ENCODE results near the gene CCDC3. TPM values are rescaled to one million over a fixed set of nuclear protein-coding genes. Genes with fewer than 3 reads are reported as not detected.

Gene CCDC3
- polyA plus RNA-seq, 6 donors from 2014 or later = not detected

DNA sequence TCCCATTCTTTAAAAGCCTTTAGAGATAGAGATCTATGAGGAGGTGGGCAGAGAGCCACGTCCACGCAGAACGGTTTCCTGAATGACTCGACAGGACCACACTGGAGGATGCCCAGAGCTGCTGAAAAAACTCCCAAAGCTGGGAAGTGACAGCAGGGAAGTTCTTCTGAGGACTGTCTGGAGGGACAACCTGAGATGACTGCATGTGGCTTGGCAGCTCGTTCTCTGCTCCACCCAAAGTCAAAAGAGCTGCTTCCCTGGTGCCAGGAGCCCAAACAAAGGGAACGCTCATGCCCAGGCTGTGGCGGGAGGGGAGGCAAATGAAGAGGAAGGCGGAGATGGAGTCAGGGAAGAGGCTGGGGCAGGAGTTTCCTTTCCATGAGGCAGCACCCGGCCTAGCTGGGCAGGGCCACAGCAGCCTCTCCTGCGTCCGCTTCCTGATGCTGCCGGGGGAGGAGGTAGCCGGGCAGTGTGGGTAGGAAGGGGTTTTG lies 95.4 kb downstream of the CCDC3 start:
- H3K27ac Mint-ChIP-seq = no peak overlapping the region
- H3K4me3 Mint-ChIP-seq = no peak overlapping the region
- ATAC-seq (ENCODE audit: low read depth in 2 of 2) (no peak), DNase-seq (no peak)
- H3K27me3 Mint-ChIP-seq = peaks cover 18 to 38% (median 25%) of the 10 kb centered on the region in 3 donors
- no peaks in the 10 kb centered on the region for H3K36me3 Mint-ChIP-seq
- H3K9me3 Mint-ChIP-seq = no peaks in the 10 kb centered on the region
- H3K4me1 Mint-ChIP-seq = peaks cover 0 to 5% (median 0%) of the 10 kb centered on the region in 3 donors

DNA sequence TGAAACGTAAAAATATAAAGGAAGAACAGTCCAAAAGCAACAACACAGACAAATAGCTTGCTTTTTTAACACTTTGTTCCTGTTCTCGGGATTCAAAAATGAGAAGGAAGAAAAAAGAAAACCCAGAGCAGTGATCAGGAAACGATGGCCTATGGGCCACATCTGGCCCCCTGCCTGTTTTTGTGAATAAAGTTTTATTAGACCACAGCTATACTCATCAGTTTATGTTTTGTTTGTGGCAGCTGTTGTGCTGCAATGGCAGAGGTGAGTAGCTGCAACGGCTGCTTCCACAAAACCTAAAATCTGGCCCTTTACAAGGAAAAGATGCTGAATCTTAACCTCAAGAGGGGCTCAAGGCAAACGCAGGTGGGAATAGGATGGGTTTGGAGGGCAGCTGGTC lies 96.4 kb downstream of the CCDC3 start:
- ATAC-seq (ENCODE audit: low read depth in 2 of 2) = no peak

DNA sequence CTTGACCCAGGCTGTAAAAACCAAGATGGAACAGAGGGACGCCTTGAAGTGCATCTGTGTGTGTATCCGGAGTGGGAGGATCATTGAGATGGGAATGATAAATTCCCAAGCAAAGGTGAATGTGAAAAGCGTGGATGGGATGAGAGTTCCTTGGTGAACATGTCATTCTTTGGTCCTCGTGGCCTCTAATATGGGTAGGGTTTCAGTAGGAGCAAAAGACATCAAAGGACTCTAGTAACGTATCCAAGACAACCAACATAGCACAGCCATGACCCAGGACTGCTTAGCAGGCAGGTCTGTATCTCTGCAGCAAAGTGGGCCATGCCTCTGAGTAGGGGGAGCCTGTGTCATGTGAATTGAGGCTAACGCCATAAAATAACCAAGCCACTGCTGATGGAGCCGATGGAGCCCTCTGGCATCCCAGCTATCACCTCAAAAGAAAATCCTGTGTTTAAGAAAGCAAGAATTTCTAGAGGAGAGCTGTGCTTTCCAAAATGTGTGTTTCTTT lies 98.6 kb downstream of the CCDC3 start:
- H3K4me3 Mint-ChIP-seq = no peak overlapping the region
- H3K27me3 Mint-ChIP-seq = peaks cover 14 to 35% (median 27%) of the 10 kb centered on the region in 3 donors
- ATAC-seq (ENCODE audit: low read depth in 2 of 2) (no peak), DNase-seq (no peak)
- no peak overlapping the region for H3K27ac Mint-ChIP-seq
- H3K4me1 Mint-ChIP-seq = peaks cover 0 to 5% (median 0%) of the 10 kb centered on the region in 3 donors
- H3K36me3 Mint-ChIP-seq = no peaks in the 10 kb centered on the region
- H3K9me3 Mint-ChIP-seq = no peaks in the 10 kb centered on the region

More for the DNA sequence above, 96.4 kb downstream of the CCDC3 start:
- Mint-ChIP-seq H3K9me3 (no peaks in the 10 kb centered on the region), H3K27ac (no peak overlapping the region), H3K27me3 (peaks cover 18 to 38% (median 21%) of the 10 kb centered on the region in 3 donors), H3K4me1 (peaks cover 0 to 5% (median 0%) of the 10 kb centered on the region in 3 donors), H3K36me3 (no peaks in the 10 kb centered on the region), H3K4me3 (no peak overlapping the region)
- DNase-seq = no peak

DNA sequence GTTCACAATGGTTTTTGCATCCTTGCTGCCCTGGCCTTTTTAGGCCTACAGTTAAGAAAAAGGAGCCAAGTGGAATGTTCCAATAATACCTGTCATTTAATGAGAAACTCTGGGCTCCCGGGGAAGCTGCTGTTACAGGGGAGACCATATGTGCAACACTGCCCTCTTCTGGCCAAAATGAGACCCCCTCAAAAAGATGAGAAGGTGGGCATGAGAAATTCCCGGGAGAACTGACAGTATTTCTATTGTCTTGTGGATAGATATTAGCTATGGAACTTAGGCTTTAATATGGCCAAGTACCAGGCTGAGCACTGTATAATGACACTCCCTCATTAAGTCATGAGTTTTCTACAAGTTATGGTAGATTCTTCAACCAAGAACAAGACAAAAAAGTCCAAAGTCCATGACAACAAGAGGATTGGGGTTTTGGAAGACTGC lies 99.4 kb downstream of the CCDC3 start:
- Mint-ChIP-seq H3K9me3 (no peaks in the 10 kb centered on the region), H3K4me1 (peaks cover 0 to 5% (median 0%) of the 10 kb centered on the region in 3 donors), H3K27ac (no peak overlapping the region)

DNA sequence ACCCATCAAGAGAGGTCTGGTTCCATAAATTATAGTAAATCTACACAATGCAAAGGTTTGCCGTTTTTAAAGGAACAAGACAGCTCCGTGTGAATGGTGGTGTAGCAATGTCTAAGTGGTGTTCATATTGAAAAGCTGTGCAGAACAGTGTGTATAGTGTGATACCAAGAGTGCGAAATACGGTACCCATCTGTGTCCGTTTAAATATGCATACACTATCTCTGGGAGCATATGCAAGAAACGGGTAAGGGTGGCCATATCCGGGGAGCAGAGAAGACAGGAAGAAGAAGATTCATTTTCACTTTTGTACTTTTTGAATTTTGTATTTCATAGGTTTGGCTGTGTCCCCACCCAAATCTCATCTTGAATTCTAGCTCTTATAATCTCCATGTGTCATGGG lies 102.0 kb downstream of the CCDC3 start:
- no peak overlapping the region for H3K27ac Mint-ChIP-seq
- no peak overlapping the region for H3K4me3 Mint-ChIP-seq
- DNase-seq (no peak), ATAC-seq (ENCODE audit: low read depth in 2 of 2) (no peak)
- peaks cover 0 to 5% (median 0%) of the 10 kb centered on the region in 3 donors for H3K4me1 Mint-ChIP-seq
- H3K36me3 Mint-ChIP-seq = peaks cover 0 to 4% of the 10 kb centered on the region in 2 donors
- H3K27me3 Mint-ChIP-seq = peaks cover 0 to 31% (median 20%) of the 10 kb centered on the region in 3 donors
- peaks cover 0 to 4% (median 0%) of the 10 kb centered on the region in 7 donors for H3K9me3 Mint-ChIP-seq

More for the DNA sequence above, 99.4 kb downstream of the CCDC3 start:
- Mint-ChIP-seq H3K27me3 (peaks cover 11 to 29% (median 27%) of the 10 kb centered on the region in 3 donors), H3K36me3 (no peaks in the 10 kb centered on the region), H3K4me3 (no peak overlapping the region)
- ATAC-seq (ENCODE audit: low read depth in 2 of 2) = peak in 1 of 2 donors; percentile 39
- DNase-seq = peak; percentile 49

DNA sequence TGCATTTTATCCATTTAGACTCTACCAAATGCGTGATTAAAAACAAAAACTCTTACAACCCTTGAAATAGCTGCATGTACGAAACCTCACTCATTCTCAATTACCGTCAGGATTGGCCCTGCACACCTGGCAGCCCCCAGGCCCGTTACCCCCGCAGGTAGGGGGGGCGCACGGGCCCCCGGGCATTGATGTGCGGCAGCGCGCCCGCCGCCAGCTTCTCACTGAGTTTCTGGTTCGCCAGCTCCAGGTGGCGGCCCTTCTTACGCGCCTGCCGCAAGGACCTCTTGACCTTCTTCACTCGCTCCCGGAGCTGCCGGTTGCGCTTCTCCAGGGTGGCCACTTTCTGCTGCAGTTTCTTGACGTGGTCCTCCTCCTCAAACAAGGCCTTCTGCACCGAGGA lies 103.2 kb downstream of the CCDC3 start:
- ATAC-seq (ENCODE audit: low read depth in 2 of 2) = no peak

DNA sequence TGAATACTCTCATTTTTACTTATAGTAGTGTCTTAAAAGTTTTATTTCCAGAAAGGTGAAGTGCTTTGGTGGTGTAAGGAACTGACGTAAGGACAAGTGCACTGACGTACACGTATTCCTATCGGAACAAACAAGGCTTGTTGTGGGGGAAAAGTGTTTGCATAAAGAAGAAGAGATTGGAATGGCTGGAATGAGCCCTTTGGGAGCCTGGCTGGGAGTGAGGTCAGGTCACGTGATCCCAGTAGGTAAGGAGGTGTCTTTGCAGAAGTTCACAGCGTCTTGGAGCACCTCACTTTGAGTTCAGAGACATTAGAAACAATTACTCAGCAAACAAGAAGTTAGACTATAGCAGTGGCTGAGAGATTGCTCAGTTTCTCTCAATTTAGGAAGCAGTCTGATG lies 104.2 kb downstream of the CCDC3 start:
- no peak for ATAC-seq (ENCODE audit: low read depth in 2 of 2)
- no peak for DNase-seq
- peaks cover 0 to 5% (median 0%) of the 10 kb centered on the region in 3 donors for H3K4me1 Mint-ChIP-seq
- H3K4me3 Mint-ChIP-seq = no peak overlapping the region
- peaks cover 11 to 25% (median 14%) of the 10 kb centered on the region in 7 donors for H3K9me3 Mint-ChIP-seq
- H3K27ac Mint-ChIP-seq = no peak overlapping the region
- H3K36me3 Mint-ChIP-seq = peaks cover 0 to 11% of the 10 kb centered on the region in 2 donors
- H3K27me3 Mint-ChIP-seq = peaks cover 0 to 32% (median 21%) of the 10 kb centered on the region in 3 donors

More for the DNA sequence above, 103.2 kb downstream of the CCDC3 start:
- Mint-ChIP-seq H3K27ac (no peak overlapping the region), H3K27me3 (peaks cover 0 to 38% (median 26%) of the 10 kb centered on the region in 3 donors), H3K4me3 (peak overlapping the region in 1 of 8 donors; percentile 5), H3K4me1 (peaks cover 0 to 5% (median 0%) of the 10 kb centered on the region in 3 donors), H3K9me3 (peaks cover 4 to 15% (median 7%) of the 10 kb centered on the region in 7 donors), H3K36me3 (peaks cover 0 to 11% of the 10 kb centered on the region in 2 donors)
- no peak for DNase-seq

DNA sequence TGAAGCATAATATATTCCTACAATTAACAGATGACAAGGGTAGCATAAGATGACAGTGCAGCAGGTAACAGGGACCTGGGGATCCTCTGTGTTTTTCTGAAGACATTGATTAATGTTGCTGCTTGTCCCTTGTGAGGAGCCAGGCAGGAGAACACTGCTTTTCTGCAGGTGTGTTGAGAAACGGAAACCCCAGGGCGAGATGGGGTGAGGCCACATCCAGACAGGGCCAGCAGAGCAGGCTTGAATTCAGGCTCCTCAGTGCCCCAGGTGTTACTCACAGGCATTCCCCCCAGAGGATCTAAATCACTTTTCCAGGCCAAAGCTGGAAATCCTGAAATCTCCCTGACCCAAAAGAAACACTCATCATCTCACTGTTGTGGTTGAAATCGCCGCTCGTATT lies 105.3 kb downstream of the CCDC3 start:
- peaks cover 11 to 34% (median 19%) of the 10 kb centered on the region in 7 donors for H3K9me3 Mint-ChIP-seq
- H3K27me3 Mint-ChIP-seq = peaks cover 0 to 32% (median 13%) of the 10 kb centered on the region in 3 donors
- peaks cover 0 to 11% of the 10 kb centered on the region in 2 donors for H3K36me3 Mint-ChIP-seq
- no peaks in the 10 kb centered on the region for H3K4me1 Mint-ChIP-seq
- ATAC-seq (ENCODE audit: low read depth in 2 of 2) (no peak), DNase-seq (no peak)
- H3K27ac Mint-ChIP-seq = no peak overlapping the region
- no peak overlapping the region for H3K4me3 Mint-ChIP-seq

DNA sequence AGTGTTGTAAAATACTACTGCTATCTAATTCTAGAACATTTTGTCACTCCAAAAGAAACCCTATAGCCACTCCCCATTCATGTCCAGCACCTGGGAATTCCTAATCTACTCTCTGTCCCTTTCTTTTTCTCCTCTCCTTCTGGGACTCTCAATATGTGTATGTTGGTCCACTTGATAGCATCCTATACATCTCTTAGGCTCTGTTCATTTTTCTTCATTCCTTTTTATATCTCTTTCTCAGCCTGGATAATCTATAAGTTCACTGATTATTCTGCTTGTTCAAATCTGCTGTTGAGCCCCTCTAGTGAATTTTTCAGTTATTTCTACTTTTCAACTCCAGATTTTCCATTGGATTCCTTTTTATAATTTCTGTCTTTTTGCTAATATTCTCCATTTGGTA lies 108.6 kb downstream of the CCDC3 start:
- H3K27ac Mint-ChIP-seq = no peak overlapping the region
- H3K4me3 Mint-ChIP-seq = peak overlapping the region in 1 of 8 donors; percentile 10
- H3K4me1 Mint-ChIP-seq = no peaks in the 10 kb centered on the region
- peaks cover 11 to 43% (median 19%) of the 10 kb centered on the region in 7 donors for H3K9me3 Mint-ChIP-seq
- ATAC-seq (ENCODE audit: low read depth in 2 of 2) (no peak), DNase-seq (no peak)
- peaks cover 0 to 34% (median 7%) of the 10 kb centered on the region in 3 donors for H3K27me3 Mint-ChIP-seq
- peaks cover 0 to 11% of the 10 kb centered on the region in 2 donors for H3K36me3 Mint-ChIP-seq

DNA sequence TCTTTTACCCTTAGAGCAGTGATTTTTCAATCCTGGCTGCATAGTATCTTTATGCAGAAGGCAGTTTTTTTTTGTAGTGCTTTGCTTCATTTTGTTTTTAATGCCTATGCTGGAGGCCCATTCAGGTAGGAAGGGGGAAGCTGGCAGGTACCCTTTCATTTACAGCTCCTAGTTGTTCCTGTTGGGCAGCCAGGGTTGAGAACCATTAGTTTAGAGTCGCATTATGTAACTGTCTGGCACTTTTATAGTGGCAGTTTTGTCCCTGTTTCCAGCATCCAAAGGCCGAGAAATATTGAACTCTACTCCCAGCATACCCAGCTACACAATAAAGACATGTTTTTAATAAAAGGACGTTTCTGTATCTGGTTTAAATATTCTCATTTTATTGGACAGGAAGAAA lies 110.6 kb downstream of the CCDC3 start:
- peaks cover 11 to 43% (median 19%) of the 10 kb centered on the region in 7 donors for H3K9me3 Mint-ChIP-seq
- no peaks in the 10 kb centered on the region for H3K4me1 Mint-ChIP-seq
- ATAC-seq (ENCODE audit: low read depth in 2 of 2) (no peak), DNase-seq (no peak)
- H3K36me3 Mint-ChIP-seq = peaks cover 0 to 11% of the 10 kb centered on the region in 2 donors
- H3K4me3 Mint-ChIP-seq = no peak overlapping the region
- no peak overlapping the region for H3K27ac Mint-ChIP-seq
- H3K27me3 Mint-ChIP-seq = peaks cover 0 to 25% (median 7%) of the 10 kb centered on the region in 3 donors

DNA sequence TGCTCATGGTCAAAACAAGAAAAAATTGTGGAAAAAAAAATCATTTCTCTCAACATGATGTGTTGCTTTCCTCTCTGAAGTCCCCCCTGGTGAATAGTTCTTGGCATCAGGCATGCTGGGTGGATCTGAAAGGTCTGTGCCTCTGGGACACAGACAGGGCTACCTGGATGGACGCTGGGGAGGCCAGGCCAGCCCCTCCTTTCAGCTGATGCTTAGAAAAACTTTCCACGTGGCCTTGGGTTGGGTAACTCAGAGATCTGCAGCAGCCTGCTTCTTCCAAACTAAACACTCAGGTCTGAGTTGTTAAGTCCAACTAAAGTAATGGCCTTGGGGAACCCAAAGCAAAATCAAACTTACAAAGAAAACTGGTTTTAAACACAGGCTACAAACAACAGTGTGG lies 113.0 kb downstream of the CCDC3 start:
- ATAC-seq (ENCODE audit: low read depth in 2 of 2) (no peak), DNase-seq (no peak)
- H3K36me3 Mint-ChIP-seq = peaks cover 0 to 10% of the 10 kb centered on the region in 2 donors
- H3K4me1 Mint-ChIP-seq = no peaks in the 10 kb centered on the region
- peaks cover 9 to 31% (median 15%) of the 10 kb centered on the region in 7 donors for H3K9me3 Mint-ChIP-seq
- H3K4me3 Mint-ChIP-seq = no peak overlapping the region
- H3K27ac Mint-ChIP-seq = no peak overlapping the region
- peaks cover 0 to 20% (median 10%) of the 10 kb centered on the region in 3 donors for H3K27me3 Mint-ChIP-seq

DNA sequence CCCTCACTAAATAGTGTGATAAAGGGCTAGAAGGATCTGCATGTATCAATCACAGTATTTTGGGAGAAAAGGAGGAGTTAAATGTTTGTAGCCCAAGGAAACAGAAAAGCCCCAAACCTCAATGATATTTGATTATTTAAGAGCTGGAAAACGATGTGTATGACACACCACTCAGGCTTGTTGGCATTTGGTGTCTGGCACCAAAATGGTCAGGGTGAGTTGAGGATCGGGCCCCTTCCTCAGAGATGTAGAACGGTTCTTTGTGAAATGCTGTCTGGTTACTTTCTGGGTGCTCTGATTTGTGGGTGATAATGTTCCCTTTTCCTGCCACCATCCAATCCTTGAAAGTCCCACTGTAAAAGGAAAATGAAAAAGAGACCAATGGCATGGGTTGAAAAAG lies 113.7 kb downstream of the CCDC3 start:
- peaks cover 0 to 15% of the 10 kb centered on the region in 2 donors for H3K36me3 Mint-ChIP-seq
- DNase-seq (no peak), ATAC-seq (ENCODE audit: low read depth in 2 of 2) (no peak)
- no peaks in the 10 kb centered on the region for H3K4me1 Mint-ChIP-seq
- H3K27me3 Mint-ChIP-seq = peaks cover 0 to 27% (median 10%) of the 10 kb centered on the region in 3 donors
- no peak overlapping the region for H3K4me3 Mint-ChIP-seq
- peak overlapping the region in 1 of 6 donors; percentile 12 for H3K27ac Mint-ChIP-seq
- H3K9me3 Mint-ChIP-seq = peaks cover 3 to 24% (median 9%) of the 10 kb centered on the region in 7 donors

DNA sequence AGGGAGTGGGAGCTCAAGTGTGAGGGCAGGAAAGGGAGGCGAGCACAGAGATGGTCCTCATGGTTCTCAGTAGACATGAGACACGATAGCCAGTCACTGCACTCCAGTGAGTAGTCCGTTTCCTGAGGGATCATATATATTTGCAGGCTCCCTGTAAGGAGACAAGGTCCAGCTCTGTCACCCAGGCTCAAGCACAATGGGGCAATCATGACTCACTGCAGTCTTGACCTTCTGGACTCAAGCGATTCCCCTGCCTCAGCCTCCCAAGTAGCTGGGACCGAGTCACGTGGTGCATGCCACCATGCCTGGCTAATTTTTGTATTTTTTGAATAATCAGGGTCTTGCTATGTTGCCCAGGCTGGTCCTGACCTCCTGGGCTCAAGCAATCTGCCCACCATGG lies 116.7 kb downstream of the CCDC3 start:
- Mint-ChIP-seq H3K27ac (no peak overlapping the region), H3K4me1 (no peaks in the 10 kb centered on the region), H3K27me3 (peaks cover 0 to 27% (median 10%) of the 10 kb centered on the region in 3 donors), H3K9me3 (peaks cover 0 to 7% (median 3%) of the 10 kb centered on the region in 7 donors), H3K4me3 (no peak overlapping the region), H3K36me3 (peaks cover 0 to 15% of the 10 kb centered on the region in 2 donors)
- DNase-seq = no peak
- ATAC-seq (ENCODE audit: low read depth in 2 of 2) = no peak

DNA sequence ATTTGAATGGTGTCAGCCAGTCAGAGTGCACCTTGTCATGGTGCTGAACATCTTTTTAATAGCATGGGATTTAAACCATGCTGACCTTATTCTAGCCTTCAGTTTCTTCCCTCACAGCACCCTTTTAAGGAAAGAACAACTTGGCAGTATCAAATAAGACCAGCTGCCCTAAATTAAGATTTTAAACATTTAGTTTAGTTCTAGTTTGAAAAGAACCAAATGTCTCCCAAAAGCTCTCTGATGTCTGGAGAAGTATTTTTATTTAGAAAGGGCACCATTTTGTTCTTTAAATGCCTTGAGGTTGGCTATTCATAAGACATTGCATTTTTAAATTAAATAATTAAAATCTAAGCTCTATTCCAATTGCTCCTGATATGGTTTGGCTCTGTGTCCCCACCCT lies 121.1 kb downstream of the CCDC3 start:
- H3K36me3 Mint-ChIP-seq = peaks cover 0 to 15% of the 10 kb centered on the region in 2 donors
- no peaks in the 10 kb centered on the region for H3K4me1 Mint-ChIP-seq
- H3K9me3 Mint-ChIP-seq = peaks cover 0 to 7% (median 6%) of the 10 kb centered on the region in 7 donors
- no peak overlapping the region for H3K27ac Mint-ChIP-seq
- DNase-seq (no peak), ATAC-seq (ENCODE audit: low read depth in 2 of 2) (no peak)
- H3K27me3 Mint-ChIP-seq = peaks cover 0 to 27% (median 10%) of the 10 kb centered on the region in 3 donors
- H3K4me3 Mint-ChIP-seq = no peak overlapping the region

Data from naive B cell (primary cell).